HEK293T (cell line): Measurements from ENCODE around the gene ZNF879.

Experiments used
- CTCF ChIA-PET: fragments of 350-600 bp; formaldehyde crosslinking; extraction: SDS; loops from one replicate; lab custom pipeline; 2021; ENCODE audit warnings: antibody characterized with exemption, inconsistent platforms; lab: Yijun Ruan, JAX
- POLR2A ChIA-PET: fragments of 350-600 bp; formaldehyde crosslinking; extraction: SDS; loops from one replicate; lab custom pipeline; 2020; ENCODE audit warnings: antibody characterized with exemption, inconsistent platforms; lab: Yijun Ruan, JAX
- DNase-seq: peaks from one replicate; pipeline ENCODE4 v3.0.0; 2012; ENCODE audit warnings: mixed read lengths; ENCODE audit errors: extremely low spot score
- ARNT ChIP-seq: fragments of 450-650 bp; IDR thresholded peaks from 2 replicates; pipeline ENCODE4 v1.6.1; 2017; ENCODE audit warnings: mild to moderate bottlenecking
- BHLHE40 ChIP-seq: fragments of 450-650 bp; IDR thresholded peaks from 2 replicates; pipeline ENCODE4 v1.6.1; 2016; ENCODE audit warnings: mild to moderate bottlenecking, moderate library complexity, borderline replicate concordance
- CTBP1 ChIP-seq: fragments of 450-650 bp; IDR thresholded peaks from 2 replicates; pipeline ENCODE4 v1.6.1; 2016; ENCODE audit warnings: borderline replicate concordance
- ELF4 ChIP-seq: fragments of 450-650 bp; IDR thresholded peaks from 2 replicates; pipeline ENCODE4 v1.6.1; 2017; ENCODE audit warnings: antibody characterized with exemption
- FOXA1 ChIP-seq: fragments of 450-650 bp; IDR thresholded peaks from 2 replicates; pipeline ENCODE4 v1.6.1; 2016; ENCODE audit warnings: mild to moderate bottlenecking
- FOXK2 ChIP-seq: fragments of 450-650 bp; IDR thresholded peaks from 2 replicates; pipeline ENCODE4 v1.6.1; 2016; ENCODE audit warnings: mild to moderate bottlenecking
- FOXM1 ChIP-seq: fragments of 450-650 bp; IDR thresholded peaks from 2 replicates; pipeline ENCODE4 v1.6.1; 2017; ENCODE audit warnings: mild to moderate bottlenecking, borderline replicate concordance
- HDGF ChIP-seq: fragments of 450-650 bp; IDR thresholded peaks from 2 replicates; pipeline ENCODE4 v1.6.1; 2017; ENCODE audit warnings: antibody characterized with exemption, borderline replicate concordance
- L3MBTL2 ChIP-seq: fragments of 450-650 bp; conservative IDR thresholded peaks from 2 replicates; pipeline ENCODE4 v1.6.1; 2016; ENCODE audit warnings: mild to moderate bottlenecking
- LEF1 ChIP-seq: fragments of 450-650 bp; IDR thresholded peaks from 2 replicates; pipeline ENCODE4 v1.6.1; 2017; ENCODE audit warnings: mild to moderate bottlenecking, borderline replicate concordance
- NFRKB ChIP-seq: fragments of 450-650 bp; IDR thresholded peaks from 2 replicates; pipeline ENCODE4 v1.6.1; 2016; ENCODE audit warnings: mild to moderate bottlenecking, moderate library complexity
- PKNOX1 ChIP-seq: fragments of 450-650 bp; IDR thresholded peaks from 2 replicates; pipeline ENCODE4 v1.6.1; 2016
- SP1 ChIP-seq: fragments of 450-650 bp; IDR thresholded peaks from 2 replicates; pipeline ENCODE4 v1.6.1; 2017
- SUZ12 ChIP-seq: fragments of 450-650 bp; IDR thresholded peaks from 2 replicates; pipeline ENCODE4 v1.6.1; 2016; ENCODE audit warnings: mild to moderate bottlenecking
- TARDBP ChIP-seq: fragments of 450-650 bp; IDR thresholded peaks from 2 replicates; pipeline ENCODE4 v1.6.1; 2016
- ZNF384 ChIP-seq: fragments of 450-650 bp; IDR thresholded peaks from 2 replicates; pipeline ENCODE4 v1.6.1; 2016

Gene ZNF879

GRCh38 chr5:178988436-178989220, 35.0 kb upstream of the ZNF879 start:
- DNase-seq = no peak
- TF ChIP-seq NFRKB = no peak
- no peak for TF ChIP-seq LEF1
- TF ChIP-seq BHLHE40 = no peak
- TF ChIP-seq PKNOX1 = no peak
- no peak for TF ChIP-seq SUZ12
- no peak for TF ChIP-seq HDGF
- no peak for TF ChIP-seq FOXK2
- TF ChIP-seq SP1 = no peak
- TF ChIP-seq FOXM1 = no peak
- TF ChIP-seq L3MBTL2 = no peak
- no peak for TF ChIP-seq FOXA1
- TF ChIP-seq ELF4 = no peak
- TF ChIP-seq ARNT = no peak
- TF ChIP-seq CTBP1 = no peak
- TF ChIP-seq ZNF384 = no peak
- no peak for TF ChIP-seq TARDBP
- CTCF ChIA-PET = no interaction called here
- POLR2A ChIA-PET = no interaction called here

- no peak for DNase-seq
- TF ChIP-seq FOXK2 (no peak), CTBP1 (no peak)
- ChIA-PET CTCF (no interaction called here), POLR2A (no interaction called here)
Observed at GRCh38 chr5:178989311-178989710, 34.3 kb upstream of the ZNF879 start.

GRCh38 chr5:178990491-178990890, 33.1 kb upstream of the ZNF879 start:
- POLR2A ChIA-PET = no interaction called here
- DNase-seq = no peak
- CTCF ChIA-PET = no interaction called here
- TF ChIP-seq L3MBTL2 (no peak), SP1 (no peak), SUZ12 (no peak), FOXA1 (no peak), ELF4 (no peak), FOXK2 (no peak), HDGF (no peak)

- ChIA-PET POLR2A (no interaction called here), CTCF (no interaction called here)
- TF ChIP-seq HDGF = no peak
- TF ChIP-seq FOXA1 = no peak
- no peak for TF ChIP-seq ELF4
- TF ChIP-seq BHLHE40 = no peak
- TF ChIP-seq CTBP1 = no peak
- TF ChIP-seq FOXM1 = no peak
- no peak for TF ChIP-seq TARDBP
- no peak for TF ChIP-seq SP1
- TF ChIP-seq PKNOX1 = no peak
- no peak for TF ChIP-seq LEF1
- no peak for TF ChIP-seq L3MBTL2
- no peak for TF ChIP-seq FOXK2
- no peak for TF ChIP-seq NFRKB
- no peak for TF ChIP-seq ARNT
Observed at GRCh38 chr5:178991190-178992145, 32.1 kb upstream of the ZNF879 start.

GRCh38 chr5:178992291-178992895, 31.2 kb upstream of the ZNF879 start:
- DNase-seq = peak; percentile 1
- POLR2A ChIA-PET = interaction anchor here (0.6 kb wide), 1 partner anchor 72 kb away, joined by 3 read pairs; no protein-coding TSS in a partner anchor
- CTCF ChIA-PET = no interaction called here
- TF ChIP-seq CTBP1 (no peak), PKNOX1 (no peak), SUZ12 (no peak), HDGF (no peak), FOXK2 (no peak), ZNF384 (no peak), FOXM1 (no peak), ELF4 (no peak), NFRKB (no peak), LEF1 (no peak), TARDBP (no peak), BHLHE40 (no peak), ARNT (no peak)

More at GRCh38 chr5:178991190-178992145, 32.1 kb upstream of the ZNF879 start:
- DNase-seq = peak; percentile 3
